Uterus (tissue), 4 donors: Measurements from ENCODE around the gene BZW1. TPM values are rescaled to one million over a fixed set of nuclear protein-coding genes. Genes with fewer than 3 reads are reported as not detected.

Source experiments
- DNase-seq, 2 donors: peaks; one replicate each; pipeline ENCODE4 v3.0.0-alpha.2; 2019 to 2020
- H3K27ac ChIP-seq, 2 donors: fragments of 200-600 bp; sonication (generic); 1 replicate in 1 of 2; 2 replicates in 1 of 2; pipeline ENCODE4 v1.5.1; 2016 to 2018
- H3K27me3 ChIP-seq, 2 donors: fragments of 200-600 bp; sonication (generic); one replicate each; pipeline ENCODE4 v1.5.1; 2018 to 2019; ENCODE audit warnings: control low read depth in 1 of 2
- H3K36me3 ChIP-seq, 2 donors: fragments of 200-600 bp; sonication (generic); one replicate each; pipeline ENCODE4 v1.5.1; 2019; ENCODE audit warnings: control low read depth in 1 of 2
- H3K4me1 ChIP-seq, 2 donors: fragments of 200-600 bp; sonication (generic); one replicate each; pipeline ENCODE4 v1.5.1; 2018 to 2019; ENCODE audit warnings: control low read depth in 1 of 2
- H3K4me3 ChIP-seq, 2 donors: fragments of 200-600 bp; sonication (generic); 1 replicate in 1 of 2; 2 replicates in 1 of 2; pipeline ENCODE4 v1.5.1; 2018 to 2019; ENCODE audit warnings: mild to moderate bottlenecking in 1 of 2
- H3K9me3 ChIP-seq, 2 donors: fragments of 200-600 bp; sonication (generic); one replicate each; pipeline ENCODE4 v1.5.1; 2019; ENCODE audit warnings: control low read depth in 1 of 2
- POLR2A ChIP-seq, 2 donors: fragments of 450-650 bp; IDR thresholded peaks; one replicate each; pipeline ENCODE4 v1.6.1; 2016; ENCODE audit warnings: antibody characterized with exemption in 2 of 2, mild to moderate bottlenecking in 1 of 2, moderate library complexity in 1 of 2
- intact Hi-C: fragments of 100-400 bp; cut with DNase I; formaldehyde crosslinking; loops from one replicate; pipeline ENCODE4 v1.15.1; 2023; ENCODE audit warnings: low total_unique reads
- total RNA-seq, 4 donors: library from RNA; depleted of rRNA in 3 of 4; stranded (reverse); fragments of >200 nt in 3 of 4; gene quantifications; one replicate each; pipeline versions ENCODE4 v1.1.0 to v1.2.4, GENCODE V29; 2014 to 2023
- TF ChIP-seq, protein P1 (sequence below), 4 experiments: fragments of 200-600 bp in 2 of 4; fragments of 450-650 bp in 2 of 4; sonication (generic) in 2 of 4; IDR thresholded peaks; one replicate each; pipeline ENCODE4 v1.5.1; 2016 to 2019; ENCODE audit warnings: antibody characterized with exemption in 4 of 4, mild to moderate bottlenecking in 2 of 4, moderate library complexity in 1 of 4
- donor health status: DM: yes; HTN: yes; CAD: no.

Gene BZW1
- total RNA-seq, 4 donors from 2014 or later, result 39.2 to 322 (median 129) TPM

DNA sequence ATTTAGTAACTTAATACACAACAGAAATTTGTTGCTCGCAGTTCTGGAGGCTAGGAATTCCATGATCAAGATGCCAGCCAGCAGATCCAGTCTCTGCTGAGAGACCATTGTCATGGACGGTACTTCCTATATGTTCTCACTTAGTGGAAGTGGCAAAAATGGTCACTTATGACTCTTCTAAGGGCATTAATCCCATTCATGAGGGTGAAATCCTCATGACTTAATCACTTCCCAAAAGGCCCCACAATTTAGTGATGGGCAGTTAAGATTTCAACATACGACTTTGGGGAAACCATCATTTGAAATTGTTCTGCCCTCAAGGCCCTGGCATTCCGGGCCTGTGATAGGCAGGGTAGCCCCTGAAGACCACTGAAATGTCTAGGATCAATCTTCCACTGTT, 23.0 kb downstream of the BZW1 start:
- H3K4me1 ChIP-seq, result no peaks in the 10 kb centered on the region
- no peak for DNase-seq
- no peak overlapping the region for H3K27ac ChIP-seq
- TF ChIP-seq, protein P1, sequence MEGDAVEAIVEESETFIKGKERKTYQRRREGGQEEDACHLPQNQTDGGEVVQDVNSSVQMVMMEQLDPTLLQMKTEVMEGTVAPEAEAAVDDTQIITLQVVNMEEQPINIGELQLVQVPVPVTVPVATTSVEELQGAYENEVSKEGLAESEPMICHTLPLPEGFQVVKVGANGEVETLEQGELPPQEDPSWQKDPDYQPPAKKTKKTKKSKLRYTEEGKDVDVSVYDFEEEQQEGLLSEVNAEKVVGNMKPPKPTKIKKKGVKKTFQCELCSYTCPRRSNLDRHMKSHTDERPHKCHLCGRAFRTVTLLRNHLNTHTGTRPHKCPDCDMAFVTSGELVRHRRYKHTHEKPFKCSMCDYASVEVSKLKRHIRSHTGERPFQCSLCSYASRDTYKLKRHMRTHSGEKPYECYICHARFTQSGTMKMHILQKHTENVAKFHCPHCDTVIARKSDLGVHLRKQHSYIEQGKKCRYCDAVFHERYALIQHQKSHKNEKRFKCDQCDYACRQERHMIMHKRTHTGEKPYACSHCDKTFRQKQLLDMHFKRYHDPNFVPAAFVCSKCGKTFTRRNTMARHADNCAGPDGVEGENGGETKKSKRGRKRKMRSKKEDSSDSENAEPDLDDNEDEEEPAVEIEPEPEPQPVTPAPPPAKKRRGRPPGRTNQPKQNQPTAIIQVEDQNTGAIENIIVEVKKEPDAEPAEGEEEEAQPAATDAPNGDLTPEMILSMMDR (IDR thresholded peaks at IDR 0.05), result no peak
- no peaks in the 10 kb centered on the region for H3K27me3 ChIP-seq
- H3K9me3 ChIP-seq, result no peaks in the 10 kb centered on the region
- no peak overlapping the region for H3K4me3 ChIP-seq
- intact Hi-C loops, result no loop called here
- no peaks in the 10 kb centered on the region for H3K36me3 ChIP-seq

DNA sequence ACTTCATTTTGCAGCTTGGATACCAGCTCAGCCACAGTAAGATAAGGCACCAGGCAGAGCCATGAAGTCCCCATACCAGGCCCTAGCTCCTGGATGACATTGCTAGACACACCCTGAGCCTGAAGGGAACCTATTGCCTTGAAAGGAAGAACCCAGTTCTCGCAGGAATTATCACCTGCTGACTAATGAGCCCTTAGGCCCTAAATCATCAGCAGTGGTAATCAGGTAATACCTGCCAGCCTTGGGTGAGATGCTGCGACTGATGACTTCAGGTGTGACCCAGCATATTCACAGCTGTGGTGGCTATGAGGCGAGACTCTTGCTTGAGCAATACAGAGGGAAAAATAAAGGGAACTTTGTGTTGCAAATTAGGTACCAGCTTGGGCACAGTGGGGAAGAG, 27.8 kb downstream of the BZW1 start:
- no peak overlapping the region for H3K4me3 ChIP-seq
- H3K27me3 ChIP-seq, result no peaks in the 10 kb centered on the region
- H3K4me1 ChIP-seq, result no peaks in the 10 kb centered on the region
- no peak for TF ChIP-seq POLR2A (IDR thresholded peaks at IDR 0.05)
- TF ChIP-seq, protein P1 (IDR thresholded peaks at IDR 0.05), result no peak
- H3K9me3 ChIP-seq, result no peaks in the 10 kb centered on the region
- no peak overlapping the region for H3K27ac ChIP-seq
- no peak for DNase-seq
- intact Hi-C loops, result no loop called here
- no peaks in the 10 kb centered on the region for H3K36me3 ChIP-seq

DNA sequence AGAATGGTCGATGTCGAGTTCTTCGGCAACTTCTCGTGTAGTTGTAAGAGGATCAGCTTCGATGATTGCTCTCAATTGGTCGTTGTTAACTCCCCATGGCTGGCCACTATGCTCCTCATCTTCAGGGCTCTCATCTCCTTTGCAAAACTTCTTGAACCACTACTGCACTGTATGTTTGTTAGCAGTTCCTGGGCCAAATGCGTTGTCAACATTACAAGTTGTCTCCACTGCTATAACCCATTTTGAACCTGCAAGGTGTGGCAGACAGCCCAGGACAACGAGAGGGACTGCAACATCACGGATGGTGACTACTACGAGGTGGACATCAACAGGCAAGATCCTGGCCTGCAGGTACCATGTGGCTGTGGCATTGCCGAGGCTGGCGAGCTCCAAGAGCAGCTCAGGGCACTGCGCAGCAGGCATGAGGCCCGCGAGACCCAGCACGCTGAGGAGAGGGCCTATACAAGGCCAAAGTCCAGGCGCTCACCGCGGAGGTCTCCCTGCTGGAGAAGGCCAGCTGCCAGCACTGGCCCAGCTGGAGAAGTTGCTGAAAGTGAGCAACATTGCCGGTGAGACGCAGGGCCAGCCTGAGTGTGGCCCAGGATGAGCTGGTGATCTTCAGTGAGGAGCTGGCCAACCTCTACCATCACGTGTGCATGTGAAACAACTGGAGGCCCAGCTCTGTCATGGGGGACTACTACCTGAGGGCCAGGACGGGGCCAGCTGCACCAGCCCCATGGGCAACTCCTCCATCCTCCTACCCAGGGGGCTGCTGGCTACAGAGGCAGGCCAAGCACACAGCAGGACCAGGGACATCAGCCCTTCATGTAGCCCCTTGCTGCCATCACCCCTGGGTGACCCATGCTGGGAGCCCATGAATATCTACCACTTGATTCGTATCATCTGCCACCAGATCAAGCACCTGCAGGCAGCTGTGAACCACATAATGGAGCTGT, 32.6 kb downstream of the BZW1 start:
- no peaks in the 10 kb centered on the region for H3K9me3 ChIP-seq
- no peak overlapping the region for H3K27ac ChIP-seq
- no peak for TF ChIP-seq POLR2A (IDR thresholded peaks at IDR 0.05)
- TF ChIP-seq, protein P1 (IDR thresholded peaks at IDR 0.05), result no peak
- H3K36me3 ChIP-seq, result no peaks in the 10 kb centered on the region
- H3K4me3 ChIP-seq, result no peak overlapping the region
- H3K27me3 ChIP-seq, result no peaks in the 10 kb centered on the region
- H3K4me1 ChIP-seq, result no peaks in the 10 kb centered on the region
- intact Hi-C loops, result no loop called here
- DNase-seq, result no peak

DNA sequence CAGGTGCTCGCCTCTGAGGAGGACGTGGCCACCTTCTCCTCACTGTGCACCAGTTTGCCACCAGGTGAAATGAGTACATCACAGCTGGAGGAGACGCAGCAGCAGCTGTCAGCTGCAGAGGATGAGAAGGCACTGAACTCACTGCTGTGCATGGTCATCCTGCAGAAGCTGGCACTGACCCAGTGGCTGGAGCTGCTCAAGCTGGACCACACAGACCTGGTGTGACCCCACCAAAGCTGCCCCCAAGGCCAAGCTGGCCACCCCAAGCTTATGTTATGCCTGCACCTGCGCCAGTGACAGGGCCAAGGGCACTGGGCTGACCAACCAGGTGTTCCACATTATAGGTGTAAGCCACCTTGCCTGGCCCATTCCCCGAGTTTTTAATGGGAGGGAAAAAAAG, 33.5 kb downstream of the BZW1 start:
- no peak for DNase-seq
- intact Hi-C loops, result no loop called here
- H3K36me3 ChIP-seq, result no peaks in the 10 kb centered on the region
- TF ChIP-seq, protein P1 (IDR thresholded peaks at IDR 0.05), result no peak
- no peak for TF ChIP-seq POLR2A (IDR thresholded peaks at IDR 0.05)
- H3K9me3 ChIP-seq, result no peaks in the 10 kb centered on the region
- no peak overlapping the region for H3K4me3 ChIP-seq
- no peaks in the 10 kb centered on the region for H3K27me3 ChIP-seq
- no peaks in the 10 kb centered on the region for H3K4me1 ChIP-seq
- H3K27ac ChIP-seq, result no peak overlapping the region

DNA sequence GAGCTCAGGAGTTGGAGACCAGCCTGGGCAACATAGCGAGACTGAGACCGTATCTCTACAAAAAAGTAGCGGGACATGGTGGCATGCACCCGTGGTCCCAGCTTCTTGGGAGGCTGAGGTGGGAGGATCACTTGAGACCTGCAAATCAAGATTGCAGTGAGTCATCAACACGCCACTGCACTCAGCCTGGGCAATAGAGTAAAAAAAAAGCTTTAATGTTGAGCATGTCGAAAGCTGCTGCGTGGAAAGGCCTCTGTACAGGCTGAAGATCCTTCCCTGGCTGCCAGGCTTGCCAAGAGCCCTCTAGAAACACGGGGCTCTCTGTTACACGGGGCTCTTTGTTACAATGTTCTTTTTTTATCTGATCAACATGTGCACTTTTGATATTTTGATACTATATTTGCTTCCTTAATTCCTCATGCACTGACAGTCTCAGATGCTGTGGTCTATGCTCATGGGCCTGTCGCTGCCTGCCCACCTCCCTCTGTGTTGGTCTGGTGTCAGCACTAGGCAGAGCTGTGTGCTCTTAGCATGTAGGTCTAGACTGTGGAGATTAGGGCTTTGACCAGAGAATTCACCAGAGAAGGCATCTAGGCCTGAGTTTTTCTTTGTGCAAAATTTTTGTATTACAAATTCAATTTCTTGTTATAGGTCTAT, 34.1 kb downstream of the BZW1 start:
- TF ChIP-seq, protein P1 (IDR thresholded peaks at IDR 0.05), result no peak
- TF ChIP-seq POLR2A (IDR thresholded peaks at IDR 0.05), result no peak
- intact Hi-C loops, result no loop called here
- H3K4me1 ChIP-seq, result no peaks in the 10 kb centered on the region

More for the DNA sequence above, 34.1 kb downstream of the BZW1 start:
- no peaks in the 10 kb centered on the region for H3K27me3 ChIP-seq
- H3K36me3 ChIP-seq, result no peaks in the 10 kb centered on the region
- no peak for DNase-seq
- no peak overlapping the region for H3K4me3 ChIP-seq
- H3K9me3 ChIP-seq, result no peaks in the 10 kb centered on the region
- no peak overlapping the region for H3K27ac ChIP-seq
